HG03060 (cell line): Measurements from ENCODE around the gene CELA1.
"Not testable (repeated sequence)": the region's sequence is repeated elsewhere in the genome, so short reads cannot be mapped to it uniquely, and the experiment has no call there.

Experiments
- ATAC-seq: cut with Tn5 transposase; IDR thresholded peaks from one replicate; pipeline ENCODE4 v1.9.1; 2021; ENCODE audit warnings: low read depth, moderate number of reproducible peaks; ENCODE audit not compliant: unreplicated experiment

Gene CELA1

DNA sequence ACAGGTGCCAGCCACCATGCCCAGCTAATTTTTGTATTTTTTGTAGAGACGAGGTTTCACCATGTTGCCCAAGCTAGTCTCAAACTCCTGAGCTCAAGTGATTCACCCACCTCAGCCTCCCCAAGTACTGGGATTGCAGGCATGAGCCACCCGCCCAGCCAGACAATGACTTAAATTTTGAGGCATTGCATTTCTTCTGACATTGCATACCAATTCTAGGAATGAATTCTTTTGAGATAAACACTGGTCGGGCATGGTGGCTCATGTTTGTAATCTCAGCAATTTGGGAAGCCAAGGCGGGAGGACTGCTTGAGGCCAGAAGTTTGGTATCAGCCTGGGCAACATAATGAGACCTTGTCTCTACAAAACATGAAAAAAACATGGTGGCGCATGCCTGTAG lies 2.5 kb upstream of the CELA1 start:
- ATAC-seq: no peak

DNA sequence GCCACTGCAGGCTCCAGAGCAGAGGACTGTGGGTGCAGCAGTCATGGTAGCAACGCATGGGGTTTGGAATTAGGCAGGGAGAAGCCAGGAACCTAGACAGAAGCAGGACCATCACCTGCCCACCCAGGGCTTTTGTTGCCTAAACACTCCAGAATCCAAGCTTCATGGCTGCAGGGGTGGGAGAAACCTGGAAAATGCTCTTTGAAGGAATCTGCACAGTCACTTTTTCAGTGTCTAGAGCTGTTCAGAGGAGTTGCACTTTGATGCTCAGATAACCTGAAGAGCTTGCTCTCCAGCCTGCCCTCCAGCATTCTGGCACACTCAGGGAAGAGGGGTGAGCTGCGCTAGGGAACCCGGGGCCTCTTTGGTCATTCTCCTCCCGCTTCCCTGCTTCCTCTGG lies 1.6 kb upstream of the CELA1 start:
- no peak for ATAC-seq

DNA sequence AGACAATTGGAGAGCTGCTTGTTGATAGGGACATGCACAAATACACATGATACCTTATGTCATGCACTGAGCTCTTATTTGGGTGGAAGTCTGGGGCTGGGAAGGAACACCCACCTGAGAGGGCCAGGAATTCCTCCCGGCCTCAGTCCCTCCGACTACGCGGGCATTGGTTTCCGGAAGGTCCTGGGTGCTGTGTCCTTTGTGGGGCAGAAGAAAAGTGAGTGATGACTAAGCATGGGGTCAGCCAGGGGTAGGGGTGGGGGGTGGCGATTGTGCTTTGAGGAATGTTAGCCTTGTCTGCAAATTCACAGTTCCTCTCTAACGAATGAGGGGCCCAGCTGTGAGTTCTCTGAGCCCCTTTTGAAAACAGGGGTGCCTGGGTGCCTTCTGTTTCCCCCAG lies 798 bp downstream of the CELA1 start:
- no peak for ATAC-seq

DNA sequence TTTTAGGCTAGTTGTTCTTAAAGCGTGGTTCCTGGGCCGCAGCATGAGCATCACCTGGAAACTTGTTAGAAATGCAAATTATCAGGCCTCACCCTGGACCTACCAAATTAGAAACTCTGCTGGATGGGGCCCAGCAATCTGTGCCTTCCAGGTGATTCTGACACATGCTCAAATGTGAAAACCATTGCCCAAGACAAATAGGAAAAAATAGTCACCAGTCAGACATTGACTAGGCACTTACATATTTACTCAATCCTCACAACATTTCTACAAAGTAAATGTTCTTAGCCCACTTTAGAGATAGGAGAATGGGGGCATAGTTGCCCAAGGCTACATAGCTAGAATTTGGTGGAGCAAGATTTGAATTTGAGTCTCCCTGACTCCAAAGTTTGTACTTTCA lies 3.3 kb downstream of the CELA1 start:
- ATAC-seq: no peak

DNA sequence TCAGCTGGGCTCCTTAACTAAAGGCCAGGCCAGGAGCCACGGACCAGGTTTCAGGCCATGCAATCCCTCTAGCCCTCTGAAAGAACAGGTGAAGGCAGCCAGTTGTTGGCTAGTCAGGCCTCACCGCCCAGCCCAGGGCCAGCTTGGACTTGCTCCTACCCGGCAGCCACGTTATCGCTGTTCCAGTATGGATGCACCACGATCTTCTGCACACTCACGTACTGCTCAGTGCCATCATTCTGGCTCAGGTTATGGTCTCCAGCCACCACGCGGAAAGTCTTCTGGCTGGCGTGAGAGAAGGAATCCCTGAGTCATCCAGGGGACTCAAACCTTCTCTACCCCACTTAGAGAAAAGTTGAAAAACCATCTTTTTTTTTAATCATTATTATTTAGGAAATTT lies 4.1 kb downstream of the CELA1 start:
- no peak for ATAC-seq

DNA sequence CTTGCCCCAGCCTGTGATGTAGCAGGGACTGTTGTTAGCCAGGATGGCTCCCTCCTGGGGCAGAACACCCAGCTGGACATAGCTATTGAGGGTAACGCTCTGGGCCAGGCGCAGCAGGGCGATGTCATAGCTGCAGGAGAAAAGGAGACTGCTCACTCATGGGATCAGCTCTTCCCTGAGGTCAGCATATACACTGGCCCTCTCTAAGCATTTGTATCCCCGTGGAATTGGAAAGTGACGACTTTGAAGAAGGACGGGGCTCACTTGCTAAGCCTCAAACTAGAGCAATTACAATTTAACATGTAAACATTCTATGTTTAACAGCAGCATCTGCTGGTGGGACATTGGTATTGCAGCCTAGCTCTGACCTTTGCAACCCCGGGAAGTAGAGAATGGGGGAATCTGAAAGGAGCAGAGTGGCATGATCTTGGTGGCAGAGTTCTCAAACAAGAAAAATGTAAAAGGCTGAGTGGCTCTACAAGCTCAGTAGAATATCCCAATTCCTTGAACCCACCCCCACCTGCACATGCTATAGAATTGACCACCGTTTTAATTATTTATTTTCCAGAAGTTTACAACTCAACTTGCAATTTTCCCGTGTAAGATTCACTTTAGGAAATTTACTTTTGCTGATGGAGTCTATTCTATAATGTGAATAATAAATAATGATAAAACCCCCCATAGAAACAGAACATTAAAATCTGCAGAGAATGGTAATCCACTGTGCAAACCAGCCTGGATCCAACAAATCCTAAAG lies 5.0 kb downstream of the CELA1 start:
- no peak for ATAC-seq

DNA sequence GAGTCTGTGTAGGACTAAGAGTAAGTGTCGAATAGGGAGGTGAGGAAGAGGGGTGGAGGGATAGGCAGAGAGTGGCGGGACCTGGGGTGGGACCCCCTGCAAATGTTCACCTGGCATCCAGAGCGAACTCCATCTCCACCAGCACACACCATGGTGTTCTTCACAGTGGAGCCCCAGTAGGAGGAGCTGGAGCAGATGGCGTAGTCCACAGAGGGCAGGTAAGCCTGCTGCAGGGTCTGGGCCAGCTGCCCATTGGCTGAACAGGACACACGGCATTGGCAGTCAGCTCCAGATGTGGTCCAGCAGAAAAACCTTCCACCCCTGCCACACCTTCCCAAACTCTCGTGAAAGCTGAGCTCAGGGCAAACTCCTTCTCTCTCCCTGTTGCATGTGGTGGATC lies 6.7 kb downstream of the CELA1 start:
- ATAC-seq: no peak

DNA sequence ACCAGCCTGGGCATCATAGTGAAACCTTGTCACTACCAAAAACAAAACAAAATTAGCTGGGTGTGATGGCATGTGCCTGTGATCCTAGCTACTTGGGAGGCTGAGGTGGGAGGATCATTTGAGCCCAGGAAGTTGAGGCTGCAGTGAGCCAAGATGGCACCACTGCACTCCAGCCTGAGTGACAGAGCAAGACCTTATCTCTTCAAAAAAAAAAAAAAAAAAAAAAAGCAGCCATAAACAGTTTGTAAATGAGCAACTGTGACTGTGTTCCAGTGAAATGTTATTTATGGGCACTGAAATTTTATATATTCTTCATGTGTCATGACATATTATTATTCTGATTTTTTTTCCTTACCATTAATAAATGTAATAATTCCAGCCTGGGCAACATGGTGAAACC lies 9.1 kb downstream of the CELA1 start:
- ATAC-seq: not testable (repeated sequence)

DNA sequence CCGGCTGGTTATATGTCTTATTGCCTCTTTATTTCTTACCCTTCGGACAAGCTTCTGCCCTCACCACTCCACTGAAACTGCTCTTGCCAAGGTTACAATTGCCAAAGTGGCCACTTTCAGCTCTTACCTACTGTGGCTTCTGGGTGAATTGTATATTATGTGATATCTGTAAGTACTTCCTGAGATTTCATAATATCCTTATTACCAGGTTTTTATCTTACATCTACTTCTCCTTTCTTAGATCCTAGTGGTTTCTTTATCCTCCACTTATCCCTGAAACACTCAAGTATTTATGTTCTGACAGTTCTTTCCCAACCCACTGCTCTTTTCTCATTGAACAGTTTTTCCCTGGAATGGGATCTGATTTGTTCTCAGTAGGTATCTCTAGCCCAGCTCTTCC lies 10.5 kb downstream of the CELA1 start:
- ATAC-seq: no peak

DNA sequence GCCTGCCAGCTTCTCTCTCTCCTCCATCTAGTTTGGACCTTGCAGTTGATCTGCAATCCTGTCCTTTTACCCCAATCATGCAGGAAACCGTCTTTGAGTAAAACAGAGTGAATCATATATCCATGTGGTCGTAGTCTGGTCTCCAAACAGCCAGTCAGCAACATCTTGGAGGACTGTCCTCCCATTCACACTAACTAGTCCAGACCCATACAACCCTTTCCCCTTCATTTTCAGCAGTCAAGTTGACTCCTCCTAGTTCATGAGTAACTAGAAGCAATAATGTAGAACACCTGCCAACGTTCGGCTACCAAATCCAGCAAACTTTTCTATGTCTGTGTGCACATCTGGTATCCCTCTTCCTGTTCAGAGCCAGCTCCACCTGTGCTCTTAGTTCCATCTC lies 11.7 kb downstream of the CELA1 start:
- ATAC-seq: no peak

DNA sequence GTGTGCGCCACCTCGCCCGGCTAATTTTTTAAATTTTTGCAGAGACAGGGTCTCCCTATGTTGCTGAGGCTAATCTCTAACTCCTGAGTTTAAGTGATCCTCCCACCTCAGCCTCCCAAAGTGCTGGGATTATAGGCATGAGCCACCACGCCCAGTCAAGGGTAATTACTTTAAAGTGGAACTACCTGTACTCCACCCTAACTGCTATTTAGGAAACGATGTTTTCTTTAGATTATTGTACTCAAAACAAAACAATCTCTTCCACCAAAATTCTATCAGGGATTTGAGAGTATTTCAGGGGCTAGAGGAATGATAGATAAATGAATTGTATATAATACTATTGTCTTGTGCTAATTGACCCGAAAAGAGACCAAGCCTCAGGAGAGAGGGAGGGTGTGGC lies 12.9 kb downstream of the CELA1 start:
- ATAC-seq: no peak

DNA sequence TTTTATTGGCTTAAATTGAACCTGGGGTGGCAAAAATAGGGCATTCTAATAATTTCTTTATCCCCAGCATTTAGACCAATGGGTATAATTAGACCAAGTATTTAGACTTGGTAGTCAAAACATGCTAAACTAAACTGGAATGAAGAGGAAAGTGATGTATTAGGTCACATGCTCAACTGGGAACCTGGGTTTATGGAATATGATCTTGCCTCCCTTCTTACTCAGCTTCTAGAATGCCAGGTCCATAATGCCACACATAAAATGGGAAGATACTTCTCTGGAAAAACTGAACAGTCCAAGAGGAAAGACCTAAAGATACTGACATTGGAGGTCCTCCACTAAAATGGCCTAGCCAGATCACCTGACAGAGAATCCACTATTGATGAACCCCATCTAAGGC lies 16.3 kb downstream of the CELA1 start:
- no peak for ATAC-seq

DNA sequence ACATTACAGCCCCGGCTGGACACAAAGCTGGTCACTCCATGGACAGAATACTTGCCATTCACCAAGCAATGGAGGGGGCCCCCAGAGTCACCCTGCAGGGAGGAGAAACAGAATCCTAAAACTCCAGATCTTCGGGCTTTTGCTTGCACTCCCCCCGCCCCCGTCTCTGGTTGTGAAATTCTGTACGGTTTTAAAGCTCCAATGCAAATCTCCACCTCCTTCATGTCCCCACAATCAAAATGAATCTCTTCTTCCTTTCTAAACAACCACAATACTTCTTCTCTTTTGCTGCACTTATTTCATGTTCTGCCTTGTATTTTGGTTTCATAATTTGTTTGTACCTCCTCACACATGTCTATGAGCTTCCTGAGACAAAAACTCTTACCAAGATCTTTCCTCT lies 16.7 kb downstream of the CELA1 start:
- no peak for ATAC-seq

DNA sequence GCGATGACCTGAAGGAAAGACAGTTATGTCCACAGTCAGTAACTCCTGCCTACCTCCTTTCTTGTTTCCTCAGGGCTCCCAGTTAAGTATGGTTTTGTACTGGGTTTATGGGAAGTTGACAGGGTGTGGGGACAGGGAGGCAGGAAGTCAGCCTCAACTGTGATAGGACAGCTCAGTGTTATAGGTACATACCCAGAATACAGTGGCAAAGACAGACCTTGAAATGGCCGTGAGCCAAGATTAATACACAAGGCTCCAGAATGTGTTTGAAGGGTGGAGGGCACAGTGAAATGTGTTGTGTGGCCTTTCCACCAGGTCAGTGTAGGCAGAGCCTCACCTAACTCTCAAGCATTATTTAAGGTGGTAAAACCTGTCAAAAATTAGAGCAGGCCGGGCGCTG lies 17.9 kb downstream of the CELA1 start:
- ATAC-seq: no peak

DNA sequence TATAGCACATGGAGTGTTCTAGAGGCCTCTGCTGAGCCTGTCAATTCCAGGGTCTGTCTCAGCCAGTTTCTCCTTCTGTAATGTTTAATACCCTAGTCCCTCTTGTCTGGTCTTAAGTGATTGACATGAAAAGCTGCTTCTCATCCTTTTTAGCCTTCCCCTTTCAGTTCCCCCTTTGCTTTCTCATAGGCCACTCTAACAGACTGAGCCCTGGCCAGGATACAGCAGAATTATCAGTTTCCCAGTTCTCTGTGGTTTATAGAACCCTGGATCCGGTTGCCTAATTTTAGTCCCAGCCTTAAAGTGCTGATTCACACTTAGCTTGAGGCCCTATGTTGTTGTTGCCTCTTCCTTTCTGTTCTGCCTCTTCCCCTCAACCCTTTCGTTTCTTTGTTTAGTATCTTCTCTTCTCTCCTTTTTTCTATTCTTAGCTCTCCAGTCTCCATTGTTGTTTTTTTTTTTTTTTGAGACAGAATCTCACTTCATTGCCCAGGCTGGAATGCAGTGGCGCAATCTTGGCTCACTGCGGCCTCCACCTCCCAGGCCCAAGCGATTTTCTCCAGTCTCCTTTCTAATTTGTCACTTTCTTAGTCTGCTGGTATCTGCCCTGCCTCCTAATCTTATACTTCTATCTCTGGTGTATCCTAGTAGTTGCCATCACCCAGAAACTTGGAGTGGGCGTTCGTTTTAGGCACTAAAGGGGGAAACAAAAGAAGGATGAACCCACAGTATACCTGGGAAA lies 19.6 kb downstream of the CELA1 start:
- ATAC-seq: no peak

DNA sequence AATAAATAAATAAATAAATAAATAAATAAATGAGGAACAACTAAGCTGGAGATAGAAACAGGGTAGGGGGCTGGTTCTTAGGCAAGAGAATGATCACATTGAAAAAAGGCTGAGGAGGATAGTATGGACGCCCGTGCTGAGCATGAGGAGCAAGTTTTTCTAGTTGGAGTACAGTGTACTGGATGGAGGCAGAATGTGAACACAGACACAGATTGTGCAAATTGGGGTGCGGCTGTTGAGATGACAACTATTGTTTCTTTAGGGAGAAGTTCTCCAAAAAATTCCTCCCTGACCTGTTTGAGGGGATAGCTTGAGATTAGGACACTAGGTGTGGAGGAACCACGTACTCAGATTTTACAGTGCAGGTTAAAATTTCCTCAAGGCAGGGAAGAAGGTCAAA lies 21.5 kb downstream of the CELA1 start:
- no peak for ATAC-seq

DNA sequence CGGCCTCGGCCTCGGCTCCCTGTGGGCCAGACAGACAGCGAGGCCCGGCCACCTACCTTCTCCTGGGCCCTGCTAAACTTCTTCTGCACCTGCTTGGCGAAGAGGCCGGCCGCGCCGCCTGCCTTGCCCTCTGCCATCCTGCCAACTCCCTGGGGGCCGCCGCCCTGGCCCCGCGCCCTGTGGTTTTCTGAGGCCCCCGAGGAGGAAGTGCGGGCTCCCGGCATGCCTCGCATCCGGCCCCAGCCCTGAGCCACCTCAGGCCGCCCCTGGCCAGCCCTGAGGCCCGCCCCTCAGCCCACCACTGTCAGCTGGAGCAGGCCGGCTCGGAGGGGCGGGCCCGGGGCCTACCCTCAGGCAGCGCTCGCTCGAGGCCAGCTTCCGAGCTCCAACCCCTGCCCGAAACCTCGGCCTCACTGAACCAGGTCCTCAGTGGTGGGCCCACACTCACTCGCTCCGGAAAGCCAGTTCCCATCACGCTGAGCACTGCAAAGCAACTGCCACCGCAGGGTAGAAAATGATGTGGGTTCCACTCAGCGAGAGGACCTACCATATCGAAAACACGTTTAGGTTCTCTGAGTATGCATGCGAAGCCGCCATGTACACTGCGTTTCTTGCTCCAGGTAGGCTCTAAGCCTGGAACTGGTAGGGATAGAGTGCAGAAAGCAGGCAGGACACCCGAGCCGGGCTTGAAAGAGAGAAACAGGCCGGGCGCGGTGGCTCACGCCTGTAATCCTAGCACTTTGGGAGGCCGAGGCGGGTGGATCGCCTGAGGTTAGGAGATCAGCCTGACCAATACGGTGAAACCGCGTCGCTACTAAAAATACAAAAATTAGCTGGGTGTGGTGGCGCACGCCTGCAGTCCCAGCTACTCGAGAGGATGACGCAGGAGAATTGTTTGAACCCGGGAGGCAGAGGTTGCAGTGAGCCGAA lies 22.2 kb downstream of the CELA1 start, which contains the start of gene BIN2:
TSS of gene BIN2 (minus strand) at position 209 of the 930 bp plus-strand sequence. CDS start at position 137, 72 bp downstream.
- no peak for ATAC-seq

DNA sequence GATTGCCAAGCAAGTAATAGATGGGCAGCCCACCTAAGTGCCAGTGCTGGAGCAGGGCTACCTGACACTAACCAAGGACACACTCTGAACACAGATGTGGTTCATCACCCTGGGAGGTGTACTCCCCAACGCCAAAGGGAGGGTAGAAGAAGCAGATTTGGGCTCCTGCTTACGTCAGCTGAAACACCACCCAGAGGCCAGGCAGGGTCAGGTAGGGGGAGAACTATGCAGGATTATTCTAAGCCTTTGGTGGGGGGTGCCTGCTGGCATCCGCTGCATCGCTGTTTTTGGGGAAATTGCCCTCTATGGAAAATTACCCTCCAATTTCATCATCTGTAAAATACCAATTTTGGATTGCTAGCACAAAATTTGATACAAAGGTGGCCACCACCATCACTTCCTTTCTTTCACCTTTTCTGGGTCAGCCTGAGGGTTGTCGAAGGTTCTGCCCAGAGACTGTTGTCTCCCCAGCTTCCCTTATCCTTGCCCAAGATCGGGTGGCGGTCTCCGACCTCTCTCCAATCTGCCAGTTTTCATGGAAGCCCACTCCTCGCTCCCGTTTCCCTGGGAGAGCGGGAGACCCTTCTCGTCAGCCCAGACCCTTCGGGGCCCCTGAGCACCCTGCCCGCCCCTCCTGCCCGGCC lies 23.0 kb downstream of the CELA1 start:
- no peak for ATAC-seq

DNA sequence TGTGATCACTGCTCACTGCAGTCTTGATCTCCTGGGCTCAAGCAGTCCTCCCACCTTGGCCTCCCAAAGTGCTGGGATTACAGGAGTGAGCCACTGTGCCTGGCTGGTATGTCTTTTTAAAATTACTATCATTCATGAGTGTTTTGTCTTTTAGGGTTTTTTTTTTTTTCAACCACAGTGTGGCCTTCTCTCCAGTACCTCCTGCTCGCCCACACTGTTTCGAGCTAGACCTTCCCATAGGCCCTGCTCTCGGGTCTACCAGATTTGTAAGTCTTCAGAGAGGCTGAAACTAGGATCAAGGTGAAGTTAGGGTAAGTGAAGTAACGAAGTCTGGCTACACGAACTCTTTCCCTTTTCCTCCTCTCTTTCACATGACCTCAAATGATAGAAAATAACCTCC lies 24.0 kb downstream of the CELA1 start:
- no peak for ATAC-seq

DNA sequence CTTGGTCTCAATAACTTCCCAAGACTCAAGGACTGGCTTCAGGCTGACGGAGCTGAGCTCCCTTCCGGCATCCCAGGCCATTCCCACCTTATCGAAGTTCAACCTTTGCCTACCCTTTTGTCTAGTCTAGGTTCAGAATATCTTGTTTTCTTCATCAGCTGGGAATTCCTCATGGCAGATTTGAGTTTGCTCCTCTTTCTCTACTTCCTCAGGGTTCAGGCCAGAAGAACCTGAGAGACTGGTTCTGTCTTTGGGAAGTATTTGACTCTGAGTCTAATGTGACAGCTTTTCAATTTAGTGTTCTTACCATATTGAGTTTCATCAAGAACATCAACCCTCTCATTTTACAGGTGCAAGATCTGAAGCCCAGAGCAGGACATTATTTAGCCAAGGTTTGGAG lies 24.6 kb downstream of the CELA1 start:
- no peak for ATAC-seq
